ENCODE data around the gene ZNF831.

The ZNF831 gene

GRCh38 chr20:59305908-59306655 lies 142.5 kb downstream of the ZNF831 start:
- DNase-seq (ENCODE audit: low read depth), result no peak

GRCh38 chr20:59307270-59307669 lies 143.6 kb downstream of the ZNF831 start:
- DNase-seq (ENCODE audit: low read depth), result no peak
